Mucosa of descending colon (tissue), 3 donors: Measurements from ENCODE around the gene PSMG1. TPM values are rescaled to one million over a fixed set of nuclear protein-coding genes. Genes with fewer than 3 reads are reported as not detected.
"Not testable (repeated sequence)": the region's sequence is repeated elsewhere in the genome, so short reads cannot be mapped to it uniquely, and the experiment has no call there.

Source experiments
- ATAC-seq: fragments of 200-7000 bp; cut with Tn5 transposase; one replicate; pipeline ENCODE4 v1.9.1; 2020; ENCODE audit warnings: mild to moderate bottlenecking, moderate library complexity
- DNase-seq, 3 donors: peaks; one replicate each; pipeline ENCODE4 v3.0.0-alpha.2; 2020
- H3K36me3 ChIP-seq: fragments of 200-600 bp; one replicate; pipeline ENCODE4 v1.8.0; 2021; ENCODE audit warnings: low read depth, mild to moderate bottlenecking
- H3K4me1 ChIP-seq: fragments of 200-600 bp; one replicate; pipeline ENCODE4 v1.8.0; 2021; ENCODE audit warnings: low read depth, mild to moderate bottlenecking
- H3K4me3 ChIP-seq: fragments of 200-600 bp; one replicate; pipeline ENCODE4 v1.8.0; 2021; ENCODE audit warnings: mild to moderate bottlenecking
- H3K9me3 ChIP-seq: fragments of 200-600 bp; one replicate; pipeline ENCODE4 v1.8.0; 2021; ENCODE audit warnings: mild to moderate bottlenecking
- intact Hi-C, 2 donors: fragments of 100-400 bp; cut with DNase I in 1 of 2; cut with micrococcal nuclease in 1 of 2; formaldehyde crosslinking; loops; one replicate each; pipeline versions ENCODE4 v1.11.0 to v1.11.1; 2022; cut with DNase I, micrococcal nuclease
- total RNA-seq, 3 donors: library from RNA; stranded (reverse); fragmentation: NEBNext Ultra II Directional in 2 of 3; extraction: Animal tissue kit (Norgen Biotek cat#: 25700) in 2 of 3; gene quantifications; one replicate each; pipeline versions ENCODE4 v1.2.1 to v1.2.4, GENCODE V29; 2021 to 2023
- TF ChIP-seq, protein P1 (sequence below): fragments of 200-600 bp; IDR thresholded peaks from one replicate; pipeline ENCODE4 v1.8.0; 2022; ENCODE audit warnings: antibody characterized with exemption, mild to moderate bottlenecking
- donor health status: DM: no; HTN: no; CAD: no; lungs with moderate emphysema.
- donor health status: DM: no; HTN: no; CAD: no.
- donor health status: DM: no; HTN: yes; CAD: no.

PSMG1 gene
- total RNA-seq, 3 donors from 2014 or later, result 24.3 to 48.1 (median 36.2) TPM

GRCh38 chr21:39168800-39169199 is 14.5 kb downstream of the PSMG1 start:
- no peak for DNase-seq
- intact Hi-C loops, result no loop called here
- peaks cover 9% of the 10 kb centered on the region for H3K9me3 ChIP-seq
- ATAC-seq, result no peak
- TF ChIP-seq, protein P1, sequence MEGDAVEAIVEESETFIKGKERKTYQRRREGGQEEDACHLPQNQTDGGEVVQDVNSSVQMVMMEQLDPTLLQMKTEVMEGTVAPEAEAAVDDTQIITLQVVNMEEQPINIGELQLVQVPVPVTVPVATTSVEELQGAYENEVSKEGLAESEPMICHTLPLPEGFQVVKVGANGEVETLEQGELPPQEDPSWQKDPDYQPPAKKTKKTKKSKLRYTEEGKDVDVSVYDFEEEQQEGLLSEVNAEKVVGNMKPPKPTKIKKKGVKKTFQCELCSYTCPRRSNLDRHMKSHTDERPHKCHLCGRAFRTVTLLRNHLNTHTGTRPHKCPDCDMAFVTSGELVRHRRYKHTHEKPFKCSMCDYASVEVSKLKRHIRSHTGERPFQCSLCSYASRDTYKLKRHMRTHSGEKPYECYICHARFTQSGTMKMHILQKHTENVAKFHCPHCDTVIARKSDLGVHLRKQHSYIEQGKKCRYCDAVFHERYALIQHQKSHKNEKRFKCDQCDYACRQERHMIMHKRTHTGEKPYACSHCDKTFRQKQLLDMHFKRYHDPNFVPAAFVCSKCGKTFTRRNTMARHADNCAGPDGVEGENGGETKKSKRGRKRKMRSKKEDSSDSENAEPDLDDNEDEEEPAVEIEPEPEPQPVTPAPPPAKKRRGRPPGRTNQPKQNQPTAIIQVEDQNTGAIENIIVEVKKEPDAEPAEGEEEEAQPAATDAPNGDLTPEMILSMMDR, result no peak
- no peak overlapping the region for H3K4me3 ChIP-seq
- H3K4me1 ChIP-seq, result no peaks in the 10 kb centered on the region
- no peaks in the 10 kb centered on the region for H3K36me3 ChIP-seq

DNA sequence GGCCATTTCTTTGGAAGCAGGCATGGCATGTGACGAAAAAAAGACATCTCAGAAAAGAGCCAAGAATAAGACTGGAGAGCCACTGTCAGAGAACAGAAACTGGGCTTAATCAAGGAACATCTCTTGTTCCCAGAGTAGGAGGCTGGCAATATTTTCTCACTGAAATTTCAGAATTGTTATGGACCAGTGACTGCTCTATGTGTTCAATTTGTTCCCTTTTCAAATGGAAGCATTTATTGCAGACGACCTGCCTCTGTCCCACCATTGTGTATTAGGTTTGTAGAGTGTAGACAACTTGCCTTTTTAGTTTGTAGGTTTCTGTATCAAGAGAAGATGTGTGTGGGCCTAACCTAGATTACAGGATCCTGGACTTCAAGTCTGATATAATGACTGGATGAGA is 18.7 kb downstream of the PSMG1 start:
- H3K9me3 ChIP-seq, result peaks cover 9% of the 10 kb centered on the region
- intact Hi-C loops, result no loop called here
- H3K36me3 ChIP-seq, result no peaks in the 10 kb centered on the region
- ATAC-seq (no peak), DNase-seq (no peak)
- peaks cover 3% of the 10 kb centered on the region for H3K4me1 ChIP-seq
- TF ChIP-seq, protein P1, result no peak
- H3K4me3 ChIP-seq, result no peak overlapping the region

DNA sequence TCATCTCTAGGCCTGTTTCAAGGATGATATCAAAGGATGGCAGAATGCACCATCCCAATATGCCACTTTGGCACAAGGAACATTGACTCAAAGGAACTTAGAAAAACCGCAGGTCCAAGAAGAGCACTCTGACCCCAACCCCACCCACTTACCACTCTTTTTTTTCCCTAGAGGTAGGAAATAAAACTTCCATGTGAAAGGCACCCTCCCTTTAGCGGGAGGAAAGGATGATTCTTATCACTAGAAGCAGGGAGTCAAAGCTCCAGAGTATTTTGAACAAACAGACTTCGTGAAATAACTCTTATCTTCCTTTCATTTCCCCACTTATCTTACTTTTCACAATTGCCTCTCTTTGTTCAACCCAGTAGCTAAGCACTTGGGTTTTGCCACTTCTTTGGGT is 22.2 kb downstream of the PSMG1 start:
- H3K4me3 ChIP-seq, result no peak overlapping the region
- intact Hi-C loops, result no loop called here
- peaks cover 9% of the 10 kb centered on the region for H3K9me3 ChIP-seq
- no peaks in the 10 kb centered on the region for H3K36me3 ChIP-seq
- TF ChIP-seq, protein P1, result no peak
- no peak for ATAC-seq
- DNase-seq, result no peak
- peaks cover 3% of the 10 kb centered on the region for H3K4me1 ChIP-seq

DNA sequence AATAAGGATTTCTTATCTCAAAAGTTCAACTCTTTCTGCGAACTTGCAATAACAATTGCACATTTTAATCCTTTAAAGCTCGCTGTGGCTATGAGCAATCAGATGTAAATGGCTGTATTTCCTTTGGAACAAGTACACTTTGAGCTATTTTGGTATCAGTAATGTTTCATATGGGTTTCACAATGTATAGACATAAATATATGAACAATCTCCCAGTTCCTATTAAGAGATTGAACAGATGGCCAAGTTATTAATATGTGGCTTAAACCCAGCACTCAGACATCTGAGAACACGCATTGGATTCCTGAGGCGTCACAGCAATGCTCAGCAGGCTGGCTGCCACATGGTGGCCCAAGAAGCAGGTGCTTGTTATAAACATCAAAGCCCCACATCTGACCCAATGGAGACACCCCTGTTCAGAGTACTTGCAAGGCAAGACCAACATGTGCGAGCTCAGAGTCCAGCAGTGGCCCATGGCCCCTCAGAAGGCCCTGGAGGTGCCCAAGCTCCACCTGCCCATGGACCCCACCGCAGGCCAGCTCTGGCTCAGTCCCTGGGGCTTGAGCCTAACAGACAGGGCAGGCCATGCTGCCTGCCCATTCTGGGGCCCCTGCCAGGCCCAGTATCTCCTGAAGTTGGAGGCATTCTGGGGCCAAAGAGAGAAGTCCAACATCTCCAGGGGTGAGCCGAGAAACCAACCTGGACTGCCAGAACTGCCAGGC is 23.7 kb downstream of the PSMG1 start:
- Histone ChIP-seq H3K4me1 (peaks cover 3% of the 10 kb centered on the region), H3K4me3 (no peak overlapping the region), H3K9me3 (peaks cover 7% of the 10 kb centered on the region), H3K36me3 (no peaks in the 10 kb centered on the region)
- DNase-seq (no peak), ATAC-seq (no peak)
- intact Hi-C loops, result no loop called here
- TF ChIP-seq, protein P1, result no peak

DNA sequence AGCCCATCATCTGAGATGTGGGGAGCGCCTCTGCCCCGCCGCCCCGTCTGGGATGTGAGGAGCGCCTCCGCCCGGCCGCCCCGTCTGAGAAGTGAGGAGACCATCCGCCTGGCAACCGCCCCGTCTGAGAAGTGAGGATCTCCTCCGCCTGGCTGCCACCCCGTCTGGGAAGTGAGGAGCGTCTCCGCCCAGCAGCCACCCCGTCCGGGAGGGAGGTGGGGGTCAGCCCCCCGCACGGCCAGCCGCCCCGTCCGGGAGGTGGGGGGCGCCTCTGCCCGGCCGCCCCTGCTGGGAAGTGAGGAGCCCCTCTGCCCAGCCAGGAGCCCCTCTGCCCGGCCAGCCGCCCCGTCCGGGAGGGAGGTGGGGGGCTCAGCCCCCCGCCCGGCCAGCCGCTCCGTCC is 26.0 kb downstream of the PSMG1 start:
- H3K9me3 ChIP-seq, ATAC-seq, DNase-seq, H3K4me1 ChIP-seq, H3K36me3 ChIP-seq, intact Hi-C loops, H3K4me3 ChIP-seq: not testable (repeated sequence)

DNA sequence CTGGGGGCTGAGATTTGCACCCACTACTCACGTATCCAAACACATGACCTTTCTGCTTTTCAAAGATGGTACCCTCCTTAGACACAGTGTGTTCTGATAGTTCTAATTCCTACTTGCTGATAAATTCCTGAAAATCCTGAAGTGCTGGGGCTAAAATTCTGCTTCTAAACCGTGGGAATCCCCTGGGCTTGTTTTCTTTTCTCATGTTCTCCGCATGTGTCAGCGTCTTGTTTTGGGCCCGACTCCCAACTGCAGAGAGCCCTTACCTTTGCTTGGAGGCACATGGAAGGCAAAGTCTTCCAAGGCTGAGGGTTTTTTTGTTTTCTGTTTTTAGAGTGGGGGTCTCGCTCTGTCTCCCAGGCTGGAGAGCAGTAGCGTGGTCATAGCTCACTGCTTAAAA is 27.2 kb downstream of the PSMG1 start:
- Histone ChIP-seq H3K4me1 (peaks cover under 1% of the 10 kb centered on the region), H3K9me3 (no peaks in the 10 kb centered on the region), H3K36me3 (no peaks in the 10 kb centered on the region), H3K4me3 (no peak overlapping the region)
- ATAC-seq (no peak), DNase-seq (no peak)
- intact Hi-C loops, result no loop called here
- TF ChIP-seq, protein P1, result no peak
